Lung (tissue), 12 donors: ENCODE results near the gene AKIP1. TPM values are rescaled to one million over a fixed set of nuclear protein-coding genes. Genes with fewer than 3 reads are reported as not detected.
A peak's percentile ranks its signal among the peaks of the same experiment; 100 is the strongest.

Experiments used
- ATAC-seq: fragments of 200-7000 bp; cut with Tn5 transposase; one replicate; pipeline ENCODE4 v1.9.1; 2020; ENCODE audit warnings: moderate number of reproducible peaks; ENCODE audit not compliant: insufficient read depth, low FRiP score
- DNase-seq, 3 donors: peaks; one replicate each; pipeline ENCODE4 v3.0.0-alpha.2; 2013 to 2017
- H3K27ac ChIP-seq, 2 donors: one replicate each; pipeline ENCODE4 v1.5.1; 2013; ENCODE audit warnings: mild to moderate bottlenecking in 2 of 2, moderate library complexity in 2 of 2, control low read depth in 1 of 2, inconsistent platforms in 1 of 2, low read depth in 1 of 2, low read length in 1 of 2
- H3K27me3 ChIP-seq, 3 donors: one replicate each; pipeline ENCODE4 v1.5.1; 2013; ENCODE audit warnings: low read length in 2 of 3; ENCODE audit not compliant: control insufficient read depth in 3 of 3, insufficient read depth in 3 of 3
- H3K36me3 ChIP-seq, 4 donors: one replicate each; pipeline ENCODE4 v1.5.1; 2013; ENCODE audit warnings: low read length in 4 of 4, mild to moderate bottlenecking in 1 of 4, moderate library complexity in 1 of 4; ENCODE audit not compliant: control insufficient read depth in 4 of 4, insufficient read depth in 4 of 4
- H3K4me1 ChIP-seq, 5 donors: one replicate each; pipeline ENCODE4 v1.5.1; 2013; ENCODE audit warnings: low read length in 5 of 5, mild to moderate bottlenecking in 2 of 5, moderate library complexity in 1 of 5; ENCODE audit not compliant: control insufficient read depth in 5 of 5, insufficient read depth in 5 of 5
- H3K4me3 ChIP-seq: one replicate; pipeline ENCODE4 v1.5.1; 2013; ENCODE audit warnings: mild to moderate bottlenecking, control low read depth, moderate library complexity
- H3K9ac ChIP-seq, 2 donors: one replicate each; pipeline ENCODE4 v1.5.1; 2013; ENCODE audit warnings: low read length in 2 of 2, control low read depth in 1 of 2; ENCODE audit not compliant: insufficient read depth in 1 of 2
- H3K9me3 ChIP-seq, 4 donors: one replicate each; pipeline ENCODE4 v1.5.1; 2013; ENCODE audit warnings: low read length in 3 of 4, mild to moderate bottlenecking in 1 of 4, moderate library complexity in 1 of 4; ENCODE audit not compliant: control insufficient read depth in 4 of 4, insufficient read depth in 3 of 4
- CTCF ChIP-seq: IDR thresholded peaks from 2 replicates; pipeline ENCODE4 v1.5.1; 2012; ENCODE audit warnings: mild to moderate bottlenecking; ENCODE audit errors: control extremely low read depth, extremely low read depth
- WGBS, 2 donors: extraction: QIAGEN DNeasy Blood & Tissue Kit; methylation state at CpG; one replicate each; pipeline ENCODE4 v1.1.7; 2013; 5-methylcytosine and 5-hydroxymethylcytosine counted together
- polyA plus RNA-seq, 2 donors: library from polyadenylated mRNA; stranded (reverse); fragments of 200-250 nt; gene quantifications; one replicate each; pipeline ENCODE4 v1.2.1, GENCODE V29; 2013
- total RNA-seq, 2 donors: library from RNA; depleted of rRNA in 1 of 2; stranded (reverse); fragments of >200 nt in 1 of 2; gene quantifications; one replicate each; pipeline ENCODE4 v1.2.1, GENCODE V29; 2014 to 2021
- donor health status: control.
- donor health status: control.
- donor health status: Bipolar disorder and iron deficiency.
- donor health status: healthy.
- donor health status: DM: yes; HTN: yes; CAD: no.

AKIP1 gene
- total and polyA plus RNA-seq, 4 donors, result 15.6 to 27.2 (median 18.1) TPM

- no peaks in the 10 kb centered on the region for H3K27me3 ChIP-seq
- no peaks in the 10 kb centered on the region for H3K9me3 ChIP-seq
- DNase-seq (peak; percentile 48 to 83 (median 77)), ATAC-seq (no peak)
- no peak overlapping the region for H3K27ac ChIP-seq
- peaks cover 0 to 18% (median 8%) of the 10 kb centered on the region in 5 donors for H3K4me1 ChIP-seq
- H3K9ac ChIP-seq, result peak overlapping the region in 1 of 2 donors; percentile 44
- H3K36me3 ChIP-seq, result peaks cover 7 to 9% (median 8%) of the 10 kb centered on the region in 4 donors
- H3K4me3 ChIP-seq, result no peak overlapping the region
- WGBS, 2 donors, result 42 to 63% methylated on average over 2 of the region's 2 CpGs
- TF ChIP-seq CTCF, result peak; percentile 36
These were observed 48.7 kb downstream of the AKIP1 start for GRCh38 chr11:8959546-8960166.

GRCh38 chr11:8961401-8961800 lies 50.4 kb downstream of the AKIP1 start:
- Histone ChIP-seq H3K27ac (no peak overlapping the region), H3K36me3 (peaks cover 0 to 9% (median 1%) of the 10 kb centered on the region in 4 donors), H3K9ac (peak overlapping the region in 1 of 2 donors; percentile 38), H3K9me3 (no peaks in the 10 kb centered on the region), H3K27me3 (no peaks in the 10 kb centered on the region), H3K4me3 (no peak overlapping the region), H3K4me1 (peaks cover 0 to 24% (median 8%) of the 10 kb centered on the region in 5 donors)
- no peak for TF ChIP-seq CTCF
- WGBS, 2 donors, result 70 to 81% methylated on average over 2 of the region's 2 CpGs
- no peak for DNase-seq
- no peak for ATAC-seq

GRCh38 chr11:8962841-8963240 lies 51.9 kb downstream of the AKIP1 start:
- H3K9ac ChIP-seq, result peak overlapping the region in 1 of 2 donors; percentile 11

More at GRCh38 chr11:8962841-8963240, 51.9 kb downstream of the AKIP1 start:
- WGBS, 2 donors, result 16 to 40% methylated on average over 2 of the region's 2 CpGs
- no peak for TF ChIP-seq CTCF
- Histone ChIP-seq H3K27me3 (no peaks in the 10 kb centered on the region), H3K4me1 (peaks cover 0 to 24% (median 8%) of the 10 kb centered on the region in 5 donors), H3K27ac (no peak overlapping the region), H3K36me3 (peaks cover 0 to 9% (median 0%) of the 10 kb centered on the region in 4 donors), H3K9me3 (no peaks in the 10 kb centered on the region), H3K4me3 (no peak overlapping the region)
- ATAC-seq, result no peak
- no peak for DNase-seq
